ENCODE data around the gene CTAGE6.
"Not testable (repeated sequence)": the region's sequence is repeated elsewhere in the genome, so short reads cannot be mapped to it uniquely, and the experiment has no call there.

DNA sequence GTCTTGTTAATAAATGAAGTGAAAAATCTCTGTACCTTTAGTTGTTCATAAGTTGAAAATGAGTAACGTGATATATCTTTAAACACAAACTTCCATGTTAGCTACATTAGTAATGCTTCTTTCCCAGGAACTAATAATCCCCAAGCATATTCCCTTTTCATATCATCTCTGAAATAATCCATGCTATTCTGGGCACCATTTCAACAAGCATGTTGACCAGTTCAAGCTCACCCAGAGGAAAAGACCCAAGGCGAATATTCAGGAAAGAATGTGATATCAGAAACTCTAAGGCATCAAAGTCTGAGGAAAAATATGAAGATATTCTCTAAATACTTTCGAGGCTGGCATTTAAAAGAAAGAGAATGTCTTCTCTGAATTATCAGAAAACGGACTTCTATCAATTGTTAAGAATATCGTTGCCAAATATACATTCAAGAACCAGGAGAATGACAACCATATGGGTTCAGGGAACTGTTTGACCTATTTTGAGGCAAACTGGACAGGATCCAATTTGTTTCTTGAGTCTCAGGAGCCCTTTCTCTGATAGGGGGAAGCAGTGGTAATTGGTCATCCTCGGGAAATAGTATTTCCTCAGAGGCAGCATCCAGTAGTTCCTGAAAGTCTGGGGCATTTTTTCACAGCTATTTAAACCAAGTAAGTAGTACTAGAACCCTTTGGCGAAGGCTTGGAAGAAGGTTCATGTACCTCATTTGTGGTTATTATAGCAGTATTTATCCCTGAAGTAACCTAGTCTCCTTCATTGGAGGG lies 28.1 kb upstream of the CTAGE6 start:
- TF ChIP-seq, protein P1, sequence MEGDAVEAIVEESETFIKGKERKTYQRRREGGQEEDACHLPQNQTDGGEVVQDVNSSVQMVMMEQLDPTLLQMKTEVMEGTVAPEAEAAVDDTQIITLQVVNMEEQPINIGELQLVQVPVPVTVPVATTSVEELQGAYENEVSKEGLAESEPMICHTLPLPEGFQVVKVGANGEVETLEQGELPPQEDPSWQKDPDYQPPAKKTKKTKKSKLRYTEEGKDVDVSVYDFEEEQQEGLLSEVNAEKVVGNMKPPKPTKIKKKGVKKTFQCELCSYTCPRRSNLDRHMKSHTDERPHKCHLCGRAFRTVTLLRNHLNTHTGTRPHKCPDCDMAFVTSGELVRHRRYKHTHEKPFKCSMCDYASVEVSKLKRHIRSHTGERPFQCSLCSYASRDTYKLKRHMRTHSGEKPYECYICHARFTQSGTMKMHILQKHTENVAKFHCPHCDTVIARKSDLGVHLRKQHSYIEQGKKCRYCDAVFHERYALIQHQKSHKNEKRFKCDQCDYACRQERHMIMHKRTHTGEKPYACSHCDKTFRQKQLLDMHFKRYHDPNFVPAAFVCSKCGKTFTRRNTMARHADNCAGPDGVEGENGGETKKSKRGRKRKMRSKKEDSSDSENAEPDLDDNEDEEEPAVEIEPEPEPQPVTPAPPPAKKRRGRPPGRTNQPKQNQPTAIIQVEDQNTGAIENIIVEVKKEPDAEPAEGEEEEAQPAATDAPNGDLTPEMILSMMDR (IDR thresholded peaks at IDR 0.05), result not testable (repeated sequence)
- TF ChIP-seq EZH2 (IDR thresholded peaks at IDR 0.05; ENCODE audit: borderline replicate concordance, insufficient read depth, low read depth, low read length, poor library complexity, severe bottlenecking), result not testable (repeated sequence)
